Stomach smooth muscle (tissue), 2 donors: Measurements from ENCODE around the gene TMEM135.
"Not testable (repeated sequence)": the region's sequence is repeated elsewhere in the genome, so short reads cannot be mapped to it uniquely, and the experiment has no call there.

Experiments used
- H3K27ac ChIP-seq: one replicate; pipeline ENCODE4 v1.7.0; 2013; ENCODE audit warnings: mild to moderate bottlenecking, low read length, inconsistent platforms
- H3K27me3 ChIP-seq, 2 donors: one replicate each; pipeline ENCODE4 v1.7.0; 2013; ENCODE audit warnings: low read length in 2 of 2; ENCODE audit not compliant: insufficient read depth in 2 of 2, control insufficient read depth in 1 of 2
- H3K36me3 ChIP-seq, 2 donors: one replicate each; pipeline ENCODE4 v1.7.0; 2013; ENCODE audit warnings: low read length in 2 of 2; ENCODE audit not compliant: control insufficient read depth in 2 of 2, insufficient read depth in 2 of 2
- H3K4me1 ChIP-seq: one replicate; pipeline ENCODE4 v1.7.0; 2013; ENCODE audit warnings: low read length; ENCODE audit not compliant: control insufficient read depth, insufficient read depth
- H3K4me3 ChIP-seq, 2 donors: one replicate each; pipeline ENCODE4 v1.7.0; 2013; ENCODE audit warnings: low read length in 2 of 2
- H3K9ac ChIP-seq, 2 donors: one replicate each; pipeline ENCODE4 v1.7.0; 2013; ENCODE audit warnings: low read length in 2 of 2, mild to moderate bottlenecking in 1 of 2
- H3K9me3 ChIP-seq, 2 donors: one replicate each; pipeline ENCODE4 v1.7.0; 2013; ENCODE audit warnings: low read length in 2 of 2; ENCODE audit not compliant: control insufficient read depth in 2 of 2
- donor health status: healthy.
- donor health status: Pancreatic carcinoma.

Gene TMEM135

GRCh38 chr11:87002918-87003317 is 34.8 kb upstream of the TMEM135 start:
- Histone ChIP-seq H3K4me3 (no peak overlapping the region), H3K36me3 (no peaks in the 10 kb centered on the region), H3K27ac (no peak overlapping the region), H3K4me1 (no peaks in the 10 kb centered on the region), H3K27me3 (no peaks in the 10 kb centered on the region), H3K9ac (no peak overlapping the region), H3K9me3 (no peaks in the 10 kb centered on the region)

- H3K27me3 ChIP-seq, H3K4me3 ChIP-seq, H3K36me3 ChIP-seq, H3K4me1 ChIP-seq, H3K9ac ChIP-seq, H3K9me3 ChIP-seq, H3K27ac ChIP-seq: not testable (repeated sequence)
Observed at GRCh38 chr11:87004281-87004680, 33.5 kb upstream of the TMEM135 start.

GRCh38 chr11:87005569-87005921 is 32.2 kb upstream of the TMEM135 start:
- Histone ChIP-seq H3K4me1 (no peaks in the 10 kb centered on the region), H3K27me3 (no peaks in the 10 kb centered on the region), H3K9ac (no peak overlapping the region), H3K27ac (no peak overlapping the region), H3K9me3 (no peaks in the 10 kb centered on the region), H3K36me3 (no peaks in the 10 kb centered on the region), H3K4me3 (no peak overlapping the region)

- no peaks in the 10 kb centered on the region for H3K27me3 ChIP-seq
- H3K4me3 ChIP-seq, result no peak overlapping the region
- H3K9me3 ChIP-seq, result no peaks in the 10 kb centered on the region
- H3K4me1 ChIP-seq, result no peaks in the 10 kb centered on the region
- H3K9ac ChIP-seq, result no peak overlapping the region
- H3K36me3 ChIP-seq, result no peaks in the 10 kb centered on the region
- H3K27ac ChIP-seq, result no peak overlapping the region
Observed at GRCh38 chr11:87006035-87006434, 31.7 kb upstream of the TMEM135 start.

- no peaks in the 10 kb centered on the region for H3K27me3 ChIP-seq
- H3K4me1 ChIP-seq, result no peaks in the 10 kb centered on the region
- H3K27ac ChIP-seq, result no peak overlapping the region
- H3K9me3 ChIP-seq, result no peaks in the 10 kb centered on the region
- no peak overlapping the region for H3K9ac ChIP-seq
- H3K4me3 ChIP-seq, result no peak overlapping the region
- H3K36me3 ChIP-seq, result no peaks in the 10 kb centered on the region
Observed at GRCh38 chr11:87007963-87008362, 29.8 kb upstream of the TMEM135 start.

GRCh38 chr11:87012089-87012488 is 25.6 kb upstream of the TMEM135 start:
- H3K27me3 ChIP-seq, result no peaks in the 10 kb centered on the region
- no peaks in the 10 kb centered on the region for H3K9me3 ChIP-seq
- H3K27ac ChIP-seq, result no peak overlapping the region
- no peak overlapping the region for H3K9ac ChIP-seq
- H3K4me3 ChIP-seq, result no peak overlapping the region
- H3K4me1 ChIP-seq, result peaks cover 7% of the 10 kb centered on the region
- no peaks in the 10 kb centered on the region for H3K36me3 ChIP-seq

- no peaks in the 10 kb centered on the region for H3K36me3 ChIP-seq
- peaks cover 7% of the 10 kb centered on the region for H3K4me1 ChIP-seq
- H3K27me3 ChIP-seq, result no peaks in the 10 kb centered on the region
- H3K4me3 ChIP-seq, result no peak overlapping the region
- no peak overlapping the region for H3K27ac ChIP-seq
- no peaks in the 10 kb centered on the region for H3K9me3 ChIP-seq
- no peak overlapping the region for H3K9ac ChIP-seq
Observed at GRCh38 chr11:87012673-87013072, 25.1 kb upstream of the TMEM135 start.

GRCh38 chr11:87013912-87014825 is 23.6 kb upstream of the TMEM135 start:
- Histone ChIP-seq H3K27me3 (no peaks in the 10 kb centered on the region), H3K36me3 (no peaks in the 10 kb centered on the region), H3K9me3 (no peaks in the 10 kb centered on the region), H3K4me3 (no peak overlapping the region), H3K9ac (no peak overlapping the region), H3K4me1 (peaks cover 7% of the 10 kb centered on the region), H3K27ac (no peak overlapping the region)

- Histone ChIP-seq H3K4me3 (no peak overlapping the region), H3K36me3 (no peaks in the 10 kb centered on the region), H3K4me1 (peaks cover 7% of the 10 kb centered on the region), H3K9me3 (no peaks in the 10 kb centered on the region), H3K27ac (no peak overlapping the region), H3K9ac (no peak overlapping the region), H3K27me3 (no peaks in the 10 kb centered on the region)
Observed at GRCh38 chr11:87015645-87016044, 22.1 kb upstream of the TMEM135 start.

- Histone ChIP-seq H3K9me3 (no peaks in the 10 kb centered on the region), H3K27me3 (no peaks in the 10 kb centered on the region), H3K27ac (no peak overlapping the region), H3K4me1 (no peaks in the 10 kb centered on the region), H3K9ac (no peak overlapping the region), H3K4me3 (no peak overlapping the region), H3K36me3 (no peaks in the 10 kb centered on the region)
Observed at GRCh38 chr11:87019613-87020271, 18.0 kb upstream of the TMEM135 start.

- Histone ChIP-seq H3K4me1 (no peaks in the 10 kb centered on the region), H3K9me3 (no peaks in the 10 kb centered on the region), H3K4me3 (no peak overlapping the region), H3K9ac (no peak overlapping the region), H3K27me3 (no peaks in the 10 kb centered on the region), H3K27ac (no peak overlapping the region), H3K36me3 (no peaks in the 10 kb centered on the region)
Observed at GRCh38 chr11:87020336-87020735, 17.4 kb upstream of the TMEM135 start.
